Ovary (tissue), 3 donors: ENCODE measurements around the gene GTPBP8.

Source experiments
- CTCF ChIP-seq, 3 donors: fragments of 450-650 bp in 2 of 3; fragments of 200-600 bp in 1 of 3; IDR thresholded peaks; one replicate each; pipeline versions ENCODE4 v1.5.1 to v1.8.0; 2016 to 2022; ENCODE audit warnings: antibody characterized with exemption in 3 of 3, mild to moderate bottlenecking in 1 of 3
- EP300 ChIP-seq: sonication (generic); formaldehyde crosslinking; IDR thresholded peaks from one replicate; pipeline ENCODE4 v1.6.1; 2017; ENCODE audit warnings: antibody characterized with exemption
- POLR2A ChIP-seq: fragments of 450-650 bp; IDR thresholded peaks from one replicate; pipeline ENCODE4 v1.6.1; 2017; ENCODE audit warnings: antibody characterized with exemption, mild to moderate bottlenecking, moderate library complexity
- donor health status: DM: no; HTN: no; CAD: no.

GRCh38 chr3:113035387-113035982 is 44.7 kb downstream of the GTPBP8 start:
- TF ChIP-seq EP300: no peak
- no peak for TF ChIP-seq POLR2A
- TF ChIP-seq CTCF (IDR thresholded peaks at IDR 0.05): peak in 2 of 3 donors; percentile 31 to 52
